ENCODE measurements around the gene HOXA6. TPM values are rescaled to one million over a fixed set of nuclear protein-coding genes. Genes with fewer than 3 reads are reported as not detected.

The HOXA6 gene
- total RNA-seq, 1 donor from 2014 or later = 15.3 TPM

DNA sequence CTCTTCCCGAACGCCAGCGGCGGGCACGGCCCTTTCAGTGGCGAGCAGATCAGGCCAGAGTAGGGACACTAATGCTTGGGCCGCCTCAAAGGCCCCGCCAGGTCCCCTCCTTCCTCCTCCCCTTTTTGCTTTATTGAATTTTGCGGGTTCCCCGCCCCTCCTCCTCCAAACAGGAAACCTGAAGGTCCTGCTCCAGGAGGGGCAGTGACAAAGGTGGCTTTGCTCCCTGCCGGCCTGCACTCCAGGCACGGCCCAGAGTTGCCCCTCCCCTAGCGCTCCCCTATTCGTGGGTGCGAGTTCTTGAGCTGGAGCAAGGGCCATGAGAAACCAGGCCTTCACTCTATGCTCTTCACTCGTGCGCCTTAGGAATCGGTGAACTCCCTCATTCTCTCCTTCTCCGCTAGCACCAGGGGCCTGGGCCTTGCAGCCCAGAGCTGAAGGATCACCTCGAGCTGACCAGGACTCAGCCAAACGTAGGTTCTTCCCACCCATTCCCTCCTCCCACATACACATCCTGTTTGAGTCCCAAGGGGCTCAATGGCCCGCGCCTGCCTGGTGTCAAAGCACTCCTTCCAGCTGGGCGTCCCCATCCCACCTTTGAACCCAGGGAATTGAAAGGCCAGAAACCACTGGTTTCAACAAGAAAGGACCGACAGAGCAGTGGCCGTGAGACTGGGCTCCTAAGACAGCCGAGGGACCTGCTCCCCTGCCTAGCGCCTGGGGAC, 619 bp upstream of the HOXA6 start:
- Histone ChIP-seq H3K4me3 (peak overlapping the region; percentile 68 to 69), H3K27me3 (no peaks in the 10 kb centered on the region), H3K36me3 (peaks cover 0 to 17% of the 10 kb centered on the region in 2 donors), H3K27ac (peak overlapping the region; percentile 83 to 88), H3K4me1 (peaks cover 0 to 32% of the 10 kb centered on the region in 2 donors), H3K9me3 (no peaks in the 10 kb centered on the region)
- peak in 1 of 2 donors; percentile 73 for DNase-seq (ENCODE audit: low spot score in 2 of 2)
- TF ChIP-seq, protein P1, sequence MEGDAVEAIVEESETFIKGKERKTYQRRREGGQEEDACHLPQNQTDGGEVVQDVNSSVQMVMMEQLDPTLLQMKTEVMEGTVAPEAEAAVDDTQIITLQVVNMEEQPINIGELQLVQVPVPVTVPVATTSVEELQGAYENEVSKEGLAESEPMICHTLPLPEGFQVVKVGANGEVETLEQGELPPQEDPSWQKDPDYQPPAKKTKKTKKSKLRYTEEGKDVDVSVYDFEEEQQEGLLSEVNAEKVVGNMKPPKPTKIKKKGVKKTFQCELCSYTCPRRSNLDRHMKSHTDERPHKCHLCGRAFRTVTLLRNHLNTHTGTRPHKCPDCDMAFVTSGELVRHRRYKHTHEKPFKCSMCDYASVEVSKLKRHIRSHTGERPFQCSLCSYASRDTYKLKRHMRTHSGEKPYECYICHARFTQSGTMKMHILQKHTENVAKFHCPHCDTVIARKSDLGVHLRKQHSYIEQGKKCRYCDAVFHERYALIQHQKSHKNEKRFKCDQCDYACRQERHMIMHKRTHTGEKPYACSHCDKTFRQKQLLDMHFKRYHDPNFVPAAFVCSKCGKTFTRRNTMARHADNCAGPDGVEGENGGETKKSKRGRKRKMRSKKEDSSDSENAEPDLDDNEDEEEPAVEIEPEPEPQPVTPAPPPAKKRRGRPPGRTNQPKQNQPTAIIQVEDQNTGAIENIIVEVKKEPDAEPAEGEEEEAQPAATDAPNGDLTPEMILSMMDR (IDR thresholded peaks at IDR 0.05) = no peak
- intact Hi-C loops (cut with DNase I) = no loop called here

GRCh38 chr7:27146491-27147198, 929 bp downstream of the HOXA6 start:
- TF ChIP-seq, protein P1 (IDR thresholded peaks at IDR 0.05) = no peak
- Histone ChIP-seq H3K9me3 (no peaks in the 10 kb centered on the region), H3K4me3 (peak overlapping the region; percentile 68 to 69), H3K36me3 (peaks cover 0 to 17% of the 10 kb centered on the region in 2 donors), H3K27ac (peak overlapping the region; percentile 83 to 88), H3K27me3 (no peaks in the 10 kb centered on the region), H3K4me1 (peaks cover 0 to 27% of the 10 kb centered on the region in 2 donors)
- DNase-seq (ENCODE audit: low spot score in 2 of 2) = peak in 1 of 2 donors; percentile 61
- intact Hi-C loops (cut with DNase I) = no loop called here

DNA sequence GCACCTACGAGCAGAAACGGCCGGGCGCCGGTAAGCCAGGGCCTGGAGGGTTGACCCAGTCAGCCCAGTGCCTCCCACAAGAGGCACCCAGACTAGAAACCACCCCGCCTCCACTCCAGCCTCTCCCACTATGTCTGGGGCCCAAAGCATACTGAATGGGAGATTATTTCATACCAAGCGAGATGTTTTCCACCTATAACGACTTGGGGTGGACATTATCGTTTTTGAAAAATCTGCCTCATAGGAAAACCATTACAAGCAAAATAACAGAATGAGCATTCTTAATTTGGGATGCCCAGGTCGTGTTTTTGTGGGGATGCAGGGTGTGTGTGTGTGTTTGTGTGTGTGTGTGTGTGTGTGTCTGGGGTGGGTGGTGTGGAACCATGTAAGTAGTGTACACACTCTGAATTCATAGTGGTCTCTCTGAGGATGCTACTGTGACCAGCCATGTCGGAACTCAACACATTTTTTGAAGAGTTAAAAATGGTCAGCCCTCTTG, 1.6 kb downstream of the HOXA6 start:
- Histone ChIP-seq H3K4me1 (peaks cover 0 to 23% of the 10 kb centered on the region in 2 donors), H3K27me3 (no peaks in the 10 kb centered on the region), H3K27ac (peak overlapping the region in 1 of 2 donors; percentile 34), H3K9me3 (no peaks in the 10 kb centered on the region), H3K4me3 (no peak overlapping the region), H3K36me3 (peaks cover 0 to 17% of the 10 kb centered on the region in 2 donors)
- intact Hi-C loops (cut with DNase I) = no loop called here
- TF ChIP-seq, protein P1 (IDR thresholded peaks at IDR 0.05) = no peak
- no peak for DNase-seq (ENCODE audit: low spot score in 2 of 2)

DNA sequence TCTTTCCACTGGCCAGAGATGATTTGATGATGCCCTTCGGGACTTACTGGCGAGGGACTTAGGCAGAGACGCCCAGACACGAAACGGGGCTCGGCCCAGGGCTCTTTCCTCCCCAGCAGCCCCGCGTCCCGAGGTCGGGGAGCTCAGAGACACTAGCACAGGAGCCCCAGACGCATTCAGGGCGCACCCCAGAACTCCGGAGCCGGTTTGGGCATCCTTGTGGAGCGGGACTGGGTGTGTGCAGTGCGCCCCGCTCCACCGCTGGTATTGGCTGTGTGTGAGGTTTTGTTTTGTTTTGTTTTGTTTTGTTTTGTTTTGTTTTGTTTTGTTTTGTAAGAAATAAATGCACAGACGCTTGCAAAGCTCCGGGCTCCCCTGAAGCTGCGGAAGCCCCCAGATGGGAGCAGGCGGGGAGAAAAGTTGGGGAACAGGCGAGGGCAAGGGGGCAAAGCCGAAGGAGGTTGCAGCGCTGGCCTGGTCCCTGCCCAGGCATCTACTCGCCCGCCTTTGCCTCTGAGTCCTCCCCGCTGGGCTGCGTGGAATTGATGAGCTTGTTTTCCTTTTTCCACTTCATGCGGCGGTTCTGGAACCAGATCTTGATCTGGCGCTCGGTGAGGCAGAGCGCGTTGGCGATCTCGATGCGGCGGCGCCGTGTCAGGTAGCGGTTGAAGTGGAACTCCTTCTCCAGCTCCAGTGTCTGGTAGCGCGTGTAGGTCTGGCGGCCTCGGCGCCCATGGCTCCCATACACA, 2.2 kb downstream of the HOXA6 start:
- H3K27ac ChIP-seq = peak overlapping the region; percentile 36 to 40
- DNase-seq (ENCODE audit: low spot score in 2 of 2) = peak in 1 of 2 donors; percentile 63
- H3K36me3 ChIP-seq = peaks cover 0 to 17% of the 10 kb centered on the region in 2 donors
- H3K27me3 ChIP-seq = no peaks in the 10 kb centered on the region
- TF ChIP-seq, protein P1 (IDR thresholded peaks at IDR 0.05) = no peak
- peaks cover 0 to 20% of the 10 kb centered on the region in 2 donors for H3K4me1 ChIP-seq
- peak overlapping the region in 1 of 2 donors; percentile 75 for H3K4me3 ChIP-seq
- intact Hi-C loops (cut with DNase I) = no loop called here
- H3K9me3 ChIP-seq = no peaks in the 10 kb centered on the region

DNA sequence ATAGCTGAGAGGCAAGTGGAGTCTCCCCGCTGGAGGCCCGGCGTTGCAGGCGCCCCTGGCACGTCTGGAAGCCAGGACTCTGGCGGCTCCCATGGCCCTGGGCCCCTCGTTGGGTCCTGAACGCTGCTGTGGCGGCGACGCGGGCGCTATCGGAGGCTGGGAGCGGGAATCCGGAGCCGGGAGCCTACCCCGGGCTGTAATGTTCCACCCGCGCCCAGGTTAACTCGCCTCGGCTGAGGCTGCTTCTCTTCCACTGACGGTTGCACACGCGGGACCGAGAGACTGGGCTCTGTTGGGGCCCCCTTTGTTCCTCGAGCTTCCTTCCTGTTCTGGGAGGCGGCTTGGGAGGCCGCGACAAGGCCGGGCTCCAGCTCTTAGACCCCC, 2.8 kb downstream of the HOXA6 start:
- TF ChIP-seq, protein P1 (IDR thresholded peaks at IDR 0.05) = no peak
- peak in 1 of 2 donors; percentile 58 for DNase-seq (ENCODE audit: low spot score in 2 of 2)
- H3K4me1 ChIP-seq = peaks cover 0 to 14% of the 10 kb centered on the region in 2 donors
- peak overlapping the region in 1 of 2 donors; percentile 75 for H3K4me3 ChIP-seq
- peaks cover 0 to 17% of the 10 kb centered on the region in 2 donors for H3K36me3 ChIP-seq
- H3K27me3 ChIP-seq = no peaks in the 10 kb centered on the region
- H3K27ac ChIP-seq = peak overlapping the region; percentile 36 to 40
- H3K9me3 ChIP-seq = no peaks in the 10 kb centered on the region
- intact Hi-C loops (cut with DNase I) = loop anchor here (5.0 kb wide), 1 partner anchor 1287 kb away; no protein-coding TSS in a partner anchor

Data from ascending aorta (tissue), 2 donors.